Osteocyte (in vitro differentiated cells): ENCODE measurements around the gene OR5H14. TPM values are rescaled to one million over a fixed set of nuclear protein-coding genes. Genes with fewer than 3 reads are reported as not detected.

Experiments
- DNase-seq: peaks from one replicate; pipeline ENCODE4 v3.0.0; 2021; ENCODE audit warnings: mixed read lengths; ENCODE audit not compliant: unreplicated experiment; ENCODE audit errors: extremely low spot score
- H3K27ac Mint-ChIP-seq: one replicate; pipeline ENCODE4 v1.8.0; 2021; ENCODE audit warnings: mild to moderate bottlenecking, mixed read lengths; ENCODE audit not compliant: unreplicated experiment
- H3K27me3 Mint-ChIP-seq: one replicate; pipeline ENCODE4 v1.8.0; 2021; ENCODE audit warnings: mixed read lengths; ENCODE audit not compliant: unreplicated experiment
- H3K36me3 Mint-ChIP-seq: one replicate; pipeline ENCODE4 v1.8.0; 2021; ENCODE audit warnings: mixed read lengths; ENCODE audit not compliant: unreplicated experiment
- H3K4me1 Mint-ChIP-seq: one replicate; pipeline ENCODE4 v1.8.0; 2021; ENCODE audit warnings: mixed read lengths; ENCODE audit not compliant: unreplicated experiment
- H3K4me3 Mint-ChIP-seq: one replicate; pipeline ENCODE4 v1.8.0; 2021; ENCODE audit warnings: mild to moderate bottlenecking, moderate library complexity, mixed read lengths; ENCODE audit not compliant: unreplicated experiment
- H3K9me3 Mint-ChIP-seq: one replicate; pipeline ENCODE4 v1.8.0; 2021; ENCODE audit warnings: mixed read lengths; ENCODE audit not compliant: unreplicated experiment
- CTCF ChIP-seq: fragments of 200-600 bp; sonication (generic); IDR thresholded peaks from 2 replicates; pipeline ENCODE4 v1.5.0; 2021; ENCODE audit warnings: antibody characterized with exemption, mild to moderate bottlenecking, moderate library complexity
- total RNA-seq: library from RNA; stranded (reverse); gene quantifications from 2 replicates; pipeline ENCODE4 v1.2.1, GENCODE V29; 2021

Gene OR5H14
- total RNA-seq, 1 donor from 2014 or later = not detected

- TF ChIP-seq CTCF = no peak
- DNase-seq = no peak
- H3K27ac Mint-ChIP-seq = no peak overlapping the region
- no peaks in the 10 kb centered on the region for H3K9me3 Mint-ChIP-seq
- no peaks in the 10 kb centered on the region for H3K4me1 Mint-ChIP-seq
- H3K4me3 Mint-ChIP-seq = no peak overlapping the region
- no peaks in the 10 kb centered on the region for H3K27me3 Mint-ChIP-seq
- H3K36me3 Mint-ChIP-seq = no peaks in the 10 kb centered on the region
Observed at GRCh38 chr3:98199020-98199419, 51.7 kb downstream of the OR5H14 start.

Other genes with a start within 250 kb of the OR5H14 start
- gene RIOX2, start 175.0 kb upstream of the OR5H14 start, total RNA-seq = 24.0 and 25.4 TPM in 2 replicates
- not detected in 2 replicates for gene GABRR3, start 112.2 kb upstream of the OR5H14 start, total RNA-seq
- not detected in 2 replicates for gene OR5AC2, start 60.3 kb upstream of the OR5H14 start, total RNA-seq
- not detected in 2 replicates for gene OR5H1, start 16.8 kb upstream of the OR5H14 start, total RNA-seq
- not detected in 2 replicates for gene OR5H15, start 19.2 kb downstream of the OR5H14 start, total RNA-seq
- not detected in 2 replicates for gene OR5H6, start 116.8 kb downstream of the OR5H14 start, total RNA-seq
- not detected in 2 replicates for gene OR5H2, start 135.0 kb downstream of the OR5H14 start, total RNA-seq
- not detected in 2 replicates for gene OR5K4, start 206.4 kb downstream of the OR5H14 start, total RNA-seq
- not detected in 2 replicates for gene OR5K3, start 243.2 kb downstream of the OR5H14 start, total RNA-seq